GM12878 (cell line): ENCODE data around the gene ICOSLG.

Experiments
- EP300 ChIP-seq, 2 experiments: fragments of 150-350 bp in 1 of 2; IDR thresholded peaks; 2 replicates each; pipeline ENCODE4 v1.6.1; 2011 to 2012; ENCODE audit warnings: low read depth in 2 of 2, low read length in 2 of 2, borderline replicate concordance in 1 of 2, improper control_type of control experiment in 1 of 2, inconsistent platforms in 1 of 2; ENCODE audit not compliant: control insufficient read depth in 1 of 2
- NRF1 ChIP-seq: conservative IDR thresholded peaks from 2 replicates; pipeline ENCODE4 v1.6.1; 2011; ENCODE audit warnings: mild to moderate bottlenecking, low read depth, low read length, improper control_type of control experiment
- POLR2AphosphoS5 ChIP-seq: IDR thresholded peaks from 2 replicates; pipeline ENCODE4 v1.6.1; 2011; ENCODE audit warnings: mild to moderate bottlenecking, low read length, inconsistent platforms
- TF ChIP-seq, protein P1 (sequence below), 3 experiments: IDR thresholded peaks in 2 of 3; conservative IDR thresholded peaks in 1 of 3; 2 replicates each; pipeline ENCODE4 v1.5.1; 2011; ENCODE audit warnings: low read depth in 3 of 3, low read length in 3 of 3, mild to moderate bottlenecking in 3 of 3, control low read depth in 2 of 3, moderate library complexity in 2 of 3, inconsistent platforms in 1 of 3, mixed read lengths in 1 of 3; ENCODE audit not compliant: control insufficient read depth in 2 of 3, insufficient read depth in 1 of 3; ENCODE audit errors: extremely low read depth in 1 of 3

GRCh38 chr21:44262338-44263056 lies 21.8 kb upstream of the ICOSLG start:
- TF ChIP-seq, protein P1, sequence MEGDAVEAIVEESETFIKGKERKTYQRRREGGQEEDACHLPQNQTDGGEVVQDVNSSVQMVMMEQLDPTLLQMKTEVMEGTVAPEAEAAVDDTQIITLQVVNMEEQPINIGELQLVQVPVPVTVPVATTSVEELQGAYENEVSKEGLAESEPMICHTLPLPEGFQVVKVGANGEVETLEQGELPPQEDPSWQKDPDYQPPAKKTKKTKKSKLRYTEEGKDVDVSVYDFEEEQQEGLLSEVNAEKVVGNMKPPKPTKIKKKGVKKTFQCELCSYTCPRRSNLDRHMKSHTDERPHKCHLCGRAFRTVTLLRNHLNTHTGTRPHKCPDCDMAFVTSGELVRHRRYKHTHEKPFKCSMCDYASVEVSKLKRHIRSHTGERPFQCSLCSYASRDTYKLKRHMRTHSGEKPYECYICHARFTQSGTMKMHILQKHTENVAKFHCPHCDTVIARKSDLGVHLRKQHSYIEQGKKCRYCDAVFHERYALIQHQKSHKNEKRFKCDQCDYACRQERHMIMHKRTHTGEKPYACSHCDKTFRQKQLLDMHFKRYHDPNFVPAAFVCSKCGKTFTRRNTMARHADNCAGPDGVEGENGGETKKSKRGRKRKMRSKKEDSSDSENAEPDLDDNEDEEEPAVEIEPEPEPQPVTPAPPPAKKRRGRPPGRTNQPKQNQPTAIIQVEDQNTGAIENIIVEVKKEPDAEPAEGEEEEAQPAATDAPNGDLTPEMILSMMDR (IDR thresholded peaks at IDR 0.05 in 2 of 3, conservative IDR thresholded peaks at IDR 0.05 in 1 of 3; ENCODE audit: control insufficient read depth in 2 of 3, extremely low read depth in 1 of 3, insufficient read depth in 1 of 3, low read depth in 3 of 3, low read length in 3 of 3), result no peak
- TF ChIP-seq NRF1, result no peak
- no peak for TF ChIP-seq EP300 (IDR thresholded peaks at IDR 0.05; ENCODE audit: borderline replicate concordance in 1 of 2, control insufficient read depth in 1 of 2, low read depth in 2 of 2, low read length in 2 of 2)
- no peak for TF ChIP-seq POLR2AphosphoS5
